GM10847 (cell line): Measurements from ENCODE around the gene RIOK3.

Source experiments
- POLR2A ChIP-seq: IDR thresholded peaks from 2 replicates; pipeline ENCODE4 v1.6.1; 2011; ENCODE audit not compliant: insufficient read length; ENCODE audit errors: extremely low read depth

Gene RIOK3

GRCh38 chr18:23504720-23505119, 51.6 kb downstream of the RIOK3 start:
- no peak for TF ChIP-seq POLR2A

- TF ChIP-seq POLR2A: no peak
Measured at GRCh38 chr18:23506393-23506792, 53.3 kb downstream of the RIOK3 start.

- no peak for TF ChIP-seq POLR2A
Measured at GRCh38 chr18:23512641-23513040, 59.6 kb downstream of the RIOK3 start.

GRCh38 chr18:23515911-23516546, 62.9 kb downstream of the RIOK3 start:
- TF ChIP-seq POLR2A: no peak

GRCh38 chr18:23519734-23520133, 66.6 kb downstream of the RIOK3 start:
- no peak for TF ChIP-seq POLR2A

GRCh38 chr18:23521271-23521670, 68.2 kb downstream of the RIOK3 start:
- TF ChIP-seq POLR2A: no peak

GRCh38 chr18:23521907-23522306, 68.8 kb downstream of the RIOK3 start:
- no peak for TF ChIP-seq POLR2A

- no peak for TF ChIP-seq POLR2A
Measured at GRCh38 chr18:23523429-23524212, 70.5 kb downstream of the RIOK3 start.

GRCh38 chr18:23524213-23524707, 71.2 kb downstream of the RIOK3 start:
- no peak for TF ChIP-seq POLR2A

- no peak for TF ChIP-seq POLR2A
Measured at GRCh38 chr18:23526501-23527063, 73.5 kb downstream of the RIOK3 start.

GRCh38 chr18:23528580-23529472, 75.7 kb downstream of the RIOK3 start:
- no peak for TF ChIP-seq POLR2A

GRCh38 chr18:23529604-23530003, 76.5 kb downstream of the RIOK3 start:
- no peak for TF ChIP-seq POLR2A

- TF ChIP-seq POLR2A: no peak
Measured at GRCh38 chr18:23530195-23530594, 77.1 kb downstream of the RIOK3 start.

- TF ChIP-seq POLR2A: no peak
Measured at GRCh38 chr18:23531912-23532311, 78.8 kb downstream of the RIOK3 start.
